Measurements from ENCODE around the gene PHACTR1. TPM values are rescaled to one million over a fixed set of nuclear protein-coding genes. Genes with fewer than 3 reads are reported as not detected.
A peak's percentile ranks its signal among the peaks of the same experiment; 100 is the strongest.

PHACTR1 gene
- total and polyA plus RNA-seq, 2 experiments from 2014 or later, result 0.65 to 3.2 TPM

- H3K9me3 ChIP-seq (ENCODE audit: low read depth), result no peaks in the 10 kb centered on the region
- no peaks in the 10 kb centered on the region for H3K36me3 ChIP-seq (ENCODE audit: low read depth)
- no peaks in the 10 kb centered on the region; the same call in 1 of the 2 replicates for H3F3A ChIP-seq (ENCODE audit: insufficient read depth)
- no peaks in the 10 kb centered on the region for H4K20me1 ChIP-seq (ENCODE audit: insufficient read depth)
- peaks cover 32% of the 10 kb centered on the region for H3K4me1 ChIP-seq (ENCODE audit: insufficient read depth)
- peak overlapping the region; percentile 47 for H3K27ac ChIP-seq
- H3K27me3 ChIP-seq (replicated peaks; ENCODE audit: insufficient read depth), result no peaks in the 10 kb centered on the region
- no peaks in the 10 kb centered on the region for H3K9me2 ChIP-seq (ENCODE audit: insufficient read depth)
- peak overlapping the region; percentile 62 for H3K4me2 ChIP-seq (ENCODE audit: unreplicated experiment)
- peak overlapping the region; percentile 28; the same call in 1 of the 2 replicates for H3K4me3 ChIP-seq
- H2AFZ ChIP-seq, result peak overlapping the region; percentile 14; the same call in 1 of the 2 replicates
- no peaks in the 10 kb centered on the region for H3K79me2 ChIP-seq (ENCODE audit: insufficient read depth)
- TF ChIP-seq EZH2 (IDR thresholded peaks at IDR 0.05; ENCODE audit: insufficient read depth, poor library complexity, severe bottlenecking) (no peak), EZH2phosphoT487 (IDR thresholded peaks at IDR 0.05; ENCODE audit: insufficient read depth, low read depth) (no peak)
- in situ Hi-C loops (cut with MboI), result no loop called here
- no peak overlapping the region for H3K9ac ChIP-seq
- 74% methylated on average over 3 of the region's 3 CpGs for WGBS, 2 experiments (ENCODE audit: low coverage in 1 of 2, low lambda C conversion rate in 2 of 2, missing lambda C conversion rate in 2 of 2)
- DNase-seq, result peak; percentile 26
Measured at GRCh38 chr6:12709556-12710232, 6.9 kb upstream of the PHACTR1 start.

GRCh38 chr6:12710921-12711320 is 5.6 kb upstream of the PHACTR1 start:
- in situ Hi-C loops (cut with MboI), result no loop called here

GRCh38 chr6:12714022-12714421 is 2.5 kb upstream of the PHACTR1 start:
- DNase-seq, result no peak
- Histone ChIP-seq H3F3A (ENCODE audit: insufficient read depth) (peaks cover 15% of the 10 kb centered on the region; the same call in 1 of the 2 replicates), H3K27ac (no peak overlapping the region), H3K79me2 (ENCODE audit: insufficient read depth) (no peaks in the 10 kb centered on the region), H4K20me1 (ENCODE audit: insufficient read depth) (no peaks in the 10 kb centered on the region), H3K27me3 (replicated peaks; ENCODE audit: insufficient read depth) (no peaks in the 10 kb centered on the region), H3K9me2 (ENCODE audit: insufficient read depth) (no peaks in the 10 kb centered on the region), H3K4me1 (ENCODE audit: insufficient read depth) (peaks cover 43% of the 10 kb centered on the region), H3K9ac (no peak overlapping the region), H3K9me3 (ENCODE audit: low read depth) (no peaks in the 10 kb centered on the region), H3K4me3 (no peak overlapping the region), H3K4me2 (ENCODE audit: unreplicated experiment) (no peak overlapping the region), H2AFZ (no peak overlapping the region), H3K36me3 (ENCODE audit: low read depth) (no peaks in the 10 kb centered on the region)
- in situ Hi-C loops (cut with MboI), result no loop called here
- no peak for TF ChIP-seq EZH2phosphoT487 (IDR thresholded peaks at IDR 0.05; ENCODE audit: insufficient read depth, low read depth)
- no peak for TF ChIP-seq EZH2 (IDR thresholded peaks at IDR 0.05; ENCODE audit: insufficient read depth, poor library complexity, severe bottlenecking)

More at GRCh38 chr6:12710921-12711320, 5.6 kb upstream of the PHACTR1 start:
- Histone ChIP-seq H2AFZ (no peak overlapping the region), H3K9ac (no peak overlapping the region), H3K4me1 (ENCODE audit: insufficient read depth) (peaks cover 32% of the 10 kb centered on the region), H3F3A (ENCODE audit: insufficient read depth) (no peaks in the 10 kb centered on the region; the same call in 1 of the 2 replicates), H3K79me2 (ENCODE audit: insufficient read depth) (no peaks in the 10 kb centered on the region), H3K27me3 (replicated peaks; ENCODE audit: insufficient read depth) (no peaks in the 10 kb centered on the region), H3K36me3 (ENCODE audit: low read depth) (no peaks in the 10 kb centered on the region), H3K4me2 (ENCODE audit: unreplicated experiment) (no peak overlapping the region), H3K27ac (no peak overlapping the region), H3K4me3 (no peak overlapping the region), H3K9me2 (ENCODE audit: insufficient read depth) (no peaks in the 10 kb centered on the region), H4K20me1 (ENCODE audit: insufficient read depth) (no peaks in the 10 kb centered on the region), H3K9me3 (ENCODE audit: low read depth) (no peaks in the 10 kb centered on the region)
- 23 to 44% methylated on average over 4 of the region's 4 CpGs for WGBS, 2 experiments (ENCODE audit: low coverage in 1 of 2, low lambda C conversion rate in 2 of 2, missing lambda C conversion rate in 2 of 2)
- TF ChIP-seq EZH2phosphoT487 (IDR thresholded peaks at IDR 0.05; ENCODE audit: insufficient read depth, low read depth) (no peak), EZH2 (IDR thresholded peaks at IDR 0.05; ENCODE audit: insufficient read depth, poor library complexity, severe bottlenecking) (no peak)
- peak; percentile 46 for DNase-seq

GRCh38 chr6:12715437-12715836 is 1.1 kb upstream of the PHACTR1 start:
- WGBS, 2 experiments (ENCODE audit: low coverage in 1 of 2, low lambda C conversion rate in 2 of 2, missing lambda C conversion rate in 2 of 2), result 88 to 96% methylated on average over 2 of the region's 2 CpGs
- no peak overlapping the region for H3K4me3 ChIP-seq

More at GRCh38 chr6:12715437-12715836, 1.1 kb upstream of the PHACTR1 start:
- Histone ChIP-seq H2AFZ (no peak overlapping the region), H3F3A (ENCODE audit: insufficient read depth) (peaks cover 15% of the 10 kb centered on the region; the same call in 1 of the 2 replicates), H3K9me3 (ENCODE audit: low read depth) (no peaks in the 10 kb centered on the region), H3K79me2 (ENCODE audit: insufficient read depth) (no peaks in the 10 kb centered on the region), H4K20me1 (ENCODE audit: insufficient read depth) (no peaks in the 10 kb centered on the region), H3K4me1 (ENCODE audit: insufficient read depth) (peaks cover 31% of the 10 kb centered on the region), H3K9me2 (ENCODE audit: insufficient read depth) (no peaks in the 10 kb centered on the region), H3K4me2 (ENCODE audit: unreplicated experiment) (no peak overlapping the region), H3K9ac (no peak overlapping the region), H3K27me3 (replicated peaks; ENCODE audit: insufficient read depth) (no peaks in the 10 kb centered on the region), H3K27ac (no peak overlapping the region), H3K36me3 (ENCODE audit: low read depth) (no peaks in the 10 kb centered on the region)
- TF ChIP-seq EZH2phosphoT487 (IDR thresholded peaks at IDR 0.05; ENCODE audit: insufficient read depth, low read depth) (no peak), EZH2 (IDR thresholded peaks at IDR 0.05; ENCODE audit: insufficient read depth, poor library complexity, severe bottlenecking) (no peak)
- in situ Hi-C loops (cut with MboI), result no loop called here
- no peak for DNase-seq

All from GM23248 (cell line).